Lung microvascular endothelial cell (primary cell): Measurements from ENCODE around the gene FNDC3B. TPM values are rescaled to one million over a fixed set of nuclear protein-coding genes. Genes with fewer than 3 reads are reported as not detected.
A peak's percentile ranks its signal among the peaks of the same experiment; 100 is the strongest.

ENCODE experiments used
- DNase-seq, 2 donors: peaks; one replicate each; pipeline versions ENCODE4 v3.0.0 to v3.0.0-alpha.2; 2010; ENCODE audit warnings: low read depth in 2 of 2
- total RNA-seq: library from RNA; depleted of rRNA; stranded (reverse); fragments of >200 nt; gene quantifications from 2 replicates; pipeline ENCODE4 v1.2.1, GENCODE V29; 2014

FNDC3B gene
- total RNA-seq, 1 donor from 2014 or later = 74.6 TPM

DNA sequence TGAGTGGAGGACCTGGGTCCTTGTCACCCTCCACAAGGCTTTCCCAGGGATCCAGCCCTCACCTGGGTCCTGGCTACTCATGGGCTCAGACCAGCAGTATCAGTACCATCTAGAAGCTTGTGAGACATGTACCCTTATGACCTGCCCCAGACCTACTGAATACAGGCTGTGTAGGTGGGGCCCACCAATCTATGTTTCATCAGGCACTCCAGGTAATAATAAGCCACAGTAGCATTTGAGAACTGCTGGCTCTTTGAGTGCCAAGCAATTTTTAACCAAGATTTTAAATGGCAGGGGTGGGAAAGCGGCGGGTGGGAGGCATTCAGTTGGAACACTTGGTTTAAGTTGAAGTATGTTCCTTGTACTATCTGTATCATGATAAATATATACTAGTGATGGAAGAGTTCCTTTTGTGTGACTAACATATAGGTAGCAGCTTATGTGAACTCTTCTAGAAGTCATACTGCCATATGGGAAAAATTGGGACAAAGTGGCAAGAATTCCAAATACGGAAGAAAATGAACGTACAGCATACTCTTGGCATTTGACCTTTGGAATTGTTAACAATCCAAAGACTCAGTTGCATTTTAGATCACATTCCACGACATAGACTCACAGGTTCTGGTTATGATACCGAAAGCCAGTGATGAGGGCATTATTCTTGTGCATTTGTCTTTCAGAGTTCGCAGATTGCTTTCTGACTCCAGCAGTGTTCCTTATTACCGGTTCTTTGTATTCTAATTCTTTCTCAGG lies 218.4 kb downstream of the FNDC3B start:
- DNase-seq = no peak

DNA sequence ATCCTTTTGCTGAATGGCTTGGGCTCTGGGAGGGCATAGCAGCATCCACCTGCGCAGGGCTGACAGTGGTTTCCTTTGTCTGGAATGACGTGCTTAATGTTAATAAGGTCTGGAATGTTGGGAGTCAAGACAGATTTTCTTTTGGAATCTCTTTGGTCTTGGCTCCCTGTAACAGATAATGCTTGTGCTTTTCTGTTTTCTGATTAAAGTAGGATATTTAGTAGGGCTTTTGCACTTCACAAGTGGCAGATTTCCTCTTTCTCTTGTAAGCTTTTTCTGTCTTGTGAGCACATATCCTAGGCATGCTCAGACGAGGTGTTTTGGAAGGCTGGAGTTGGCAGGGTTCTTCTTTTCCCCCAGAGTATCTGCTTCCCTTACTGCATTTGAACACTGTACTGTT lies 219.2 kb downstream of the FNDC3B start:
- no peak for DNase-seq

- no peak for DNase-seq
These were observed 219.7 kb downstream of the FNDC3B start for GRCh38 chr3:172259111-172259541.

- no peak for DNase-seq
These were observed 220.4 kb downstream of the FNDC3B start for GRCh38 chr3:172259726-172260248.

- no peak for DNase-seq
These were observed 221.0 kb downstream of the FNDC3B start for GRCh38 chr3:172260381-172260780.

DNA sequence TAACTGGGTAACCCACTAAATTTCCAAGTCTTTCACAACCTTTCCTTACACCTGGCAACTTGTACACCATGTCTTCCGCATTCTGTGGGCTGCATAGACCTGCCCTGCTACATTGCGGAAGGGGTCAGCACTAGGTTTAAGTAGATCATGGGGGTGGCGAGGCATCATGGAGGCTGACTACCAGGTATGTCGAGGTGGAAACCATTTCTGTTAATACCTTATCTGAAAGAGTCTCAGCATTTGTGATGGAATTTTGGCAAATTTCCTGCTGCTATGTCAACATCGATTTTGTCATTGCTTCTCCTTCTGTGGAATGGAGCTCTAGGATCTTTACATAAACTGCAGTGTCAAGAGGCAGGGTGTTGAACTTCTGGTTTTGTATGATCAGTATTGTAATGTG lies 221.7 kb downstream of the FNDC3B start:
- DNase-seq = no peak

DNA sequence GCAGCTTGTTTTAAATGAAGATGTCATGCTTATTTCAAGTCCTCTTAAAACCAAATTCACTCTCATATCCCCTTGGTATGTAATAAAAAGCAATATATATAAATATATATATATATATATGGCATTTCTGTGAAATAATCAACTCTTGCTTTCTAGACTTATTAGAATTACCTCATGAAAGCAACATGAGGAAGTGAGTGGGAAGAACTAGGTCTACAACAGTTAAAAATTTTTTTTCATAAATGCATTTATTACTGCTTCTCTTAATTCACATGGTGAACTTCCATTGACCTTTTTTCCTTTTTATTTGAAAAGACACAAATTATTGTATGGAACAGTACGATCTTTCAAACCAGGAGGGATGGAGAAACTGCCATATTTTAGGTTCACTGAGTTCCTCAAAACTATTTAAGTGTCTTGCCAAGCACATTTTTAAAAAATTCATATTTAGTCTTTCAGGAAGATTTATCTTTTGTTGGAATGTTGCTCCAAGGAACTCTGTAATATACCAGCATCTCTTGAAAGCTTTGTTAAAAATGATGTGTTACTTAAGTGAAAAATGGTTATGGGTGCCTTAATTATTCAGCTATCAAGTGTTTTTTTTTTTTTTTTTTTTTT lies 223.7 kb downstream of the FNDC3B start:
- no peak for DNase-seq

DNA sequence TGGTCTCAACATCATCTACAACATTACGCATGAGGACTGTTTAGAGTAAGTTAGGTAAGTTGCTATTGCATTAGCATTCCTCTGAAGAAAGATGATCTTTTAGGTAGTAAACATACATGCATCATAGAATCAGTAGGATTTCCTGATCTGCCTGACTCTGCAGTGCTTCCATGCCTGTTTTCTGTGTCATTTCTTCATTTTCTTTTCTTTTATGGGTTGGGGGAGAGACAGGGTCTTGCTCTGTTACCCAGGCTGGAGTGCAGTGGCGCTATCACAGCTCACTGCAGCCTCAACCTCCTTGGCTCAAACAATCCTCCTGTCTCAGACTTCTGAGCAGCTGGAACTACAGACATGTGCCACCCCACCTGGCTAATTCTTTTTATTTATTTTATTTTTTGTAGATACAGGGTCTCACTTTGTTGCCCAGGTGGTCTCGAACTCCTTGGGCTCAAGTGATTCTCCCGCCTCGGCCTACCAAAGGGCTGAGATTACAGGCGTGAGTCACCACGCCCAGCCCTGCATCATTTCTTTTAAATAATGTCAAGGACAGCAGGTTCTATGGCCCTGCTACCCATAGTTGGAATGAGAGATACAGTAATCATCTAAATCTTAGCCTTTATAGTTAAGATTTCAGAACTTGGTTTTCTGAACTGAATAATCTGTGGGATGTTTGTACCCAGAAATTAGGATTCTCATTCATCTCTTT lies 224.6 kb downstream of the FNDC3B start:
- no peak for DNase-seq

DNA sequence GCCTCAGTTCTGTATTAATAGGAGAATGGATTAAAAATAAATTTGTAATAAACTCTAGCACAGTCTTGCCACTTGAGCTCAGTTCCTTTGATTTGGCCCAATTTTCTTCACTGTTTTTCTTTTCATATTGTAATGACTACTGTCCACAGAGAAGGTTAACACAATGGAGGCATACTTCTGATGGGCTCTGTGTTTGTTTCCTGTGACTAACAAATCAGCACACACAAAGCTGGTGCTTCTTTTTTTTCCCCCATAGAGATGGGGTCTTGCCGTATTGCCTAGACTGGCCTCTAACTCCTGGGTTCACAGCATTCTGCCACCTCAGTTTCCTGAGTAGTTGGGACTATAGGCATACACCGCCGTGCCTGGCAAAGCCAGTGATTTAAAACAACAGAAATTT lies 226.7 kb downstream of the FNDC3B start:
- no peak for DNase-seq

GRCh38 chr3:172268425-172268824 lies 229.0 kb downstream of the FNDC3B start:
- no peak for DNase-seq

GRCh38 chr3:172268868-172269267 lies 229.5 kb downstream of the FNDC3B start:
- DNase-seq = no peak

GRCh38 chr3:172270557-172271166 lies 231.3 kb downstream of the FNDC3B start:
- DNase-seq = no peak

DNA sequence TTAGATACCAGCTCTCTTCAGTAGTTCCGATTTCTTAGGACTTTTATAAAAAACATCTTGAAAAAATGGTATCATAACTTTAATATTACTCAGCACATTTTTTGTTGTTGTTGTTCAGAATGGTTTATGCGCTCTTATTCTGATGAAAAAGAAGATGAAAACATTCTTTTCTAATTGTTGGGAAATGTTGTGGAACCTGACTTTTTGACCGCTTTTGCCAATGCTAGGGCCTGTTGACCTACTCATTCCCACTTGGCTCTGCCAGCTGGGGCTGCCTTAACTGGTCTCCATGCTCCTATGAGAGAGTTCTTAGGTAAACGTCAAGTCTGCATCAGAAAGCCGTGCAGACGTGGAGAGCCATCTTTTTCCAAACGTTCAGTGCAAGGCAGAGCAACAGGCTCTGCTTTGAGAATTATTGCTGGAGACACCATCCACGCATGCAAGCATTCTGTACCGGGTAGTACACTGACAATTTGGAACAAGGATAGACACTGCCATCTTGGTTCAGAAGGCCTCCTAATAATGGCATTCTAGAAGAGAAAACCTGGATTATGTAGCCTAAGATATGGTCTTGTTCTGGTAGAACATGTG lies 232.1 kb downstream of the FNDC3B start:
- DNase-seq = no peak

DNA sequence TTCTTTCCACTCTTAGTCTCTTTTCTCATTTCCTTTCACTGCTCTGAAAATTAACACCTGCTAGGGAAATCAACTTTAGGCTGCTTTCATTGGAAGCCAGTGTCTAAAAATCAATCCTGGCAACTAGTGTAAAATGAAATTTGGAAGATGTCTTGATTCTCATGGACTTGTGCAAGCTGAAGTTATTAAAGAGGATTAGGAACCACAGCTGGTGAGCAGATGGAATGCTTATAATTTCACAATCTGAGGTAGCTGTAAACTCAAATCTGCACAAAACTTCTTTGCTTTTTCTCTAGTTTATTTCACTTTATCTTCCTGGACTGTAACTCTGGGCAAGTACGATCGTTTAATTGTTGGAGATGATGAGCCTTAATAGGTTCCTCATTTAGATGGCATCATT lies 233.3 kb downstream of the FNDC3B start:
- DNase-seq = no peak

DNA sequence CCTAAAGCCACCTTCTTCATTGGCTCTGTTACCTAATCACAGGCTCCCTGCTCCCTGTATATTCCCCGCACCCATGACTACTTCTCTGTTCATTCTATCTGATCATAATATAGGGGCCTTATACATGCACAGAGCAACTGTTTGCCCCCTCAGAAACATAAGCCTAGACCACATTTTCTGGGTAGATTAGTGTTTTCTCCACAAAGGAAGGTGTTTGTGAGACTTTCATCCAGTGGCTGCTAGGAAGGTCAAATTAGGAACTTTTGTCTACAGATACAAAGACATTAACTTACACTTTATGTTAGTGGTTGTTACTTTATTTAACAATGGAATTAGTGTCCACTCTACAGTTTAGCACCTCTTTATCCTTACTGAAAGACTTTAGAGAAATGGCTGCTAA lies 234.0 kb downstream of the FNDC3B start:
- no peak for DNase-seq

DNA sequence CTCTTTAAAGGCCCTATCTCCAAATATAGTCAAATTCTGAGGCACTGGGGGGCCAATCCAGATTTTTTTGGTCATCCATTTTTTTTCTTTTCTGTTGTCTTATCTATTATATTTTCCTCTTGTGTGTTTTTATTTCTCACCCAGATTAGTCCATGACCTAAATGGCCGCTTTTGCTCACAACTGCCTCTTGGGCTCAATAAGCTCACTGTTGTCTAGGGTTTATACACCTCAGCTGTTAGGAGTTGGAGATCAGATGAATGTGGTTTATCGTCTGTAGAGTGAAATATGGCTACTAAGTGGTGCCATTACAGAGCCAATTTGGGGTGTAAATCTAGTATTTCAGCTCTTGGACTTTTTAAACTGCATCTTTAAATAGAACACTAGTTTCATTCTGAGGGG lies 235.5 kb downstream of the FNDC3B start:
- DNase-seq = no peak

DNA sequence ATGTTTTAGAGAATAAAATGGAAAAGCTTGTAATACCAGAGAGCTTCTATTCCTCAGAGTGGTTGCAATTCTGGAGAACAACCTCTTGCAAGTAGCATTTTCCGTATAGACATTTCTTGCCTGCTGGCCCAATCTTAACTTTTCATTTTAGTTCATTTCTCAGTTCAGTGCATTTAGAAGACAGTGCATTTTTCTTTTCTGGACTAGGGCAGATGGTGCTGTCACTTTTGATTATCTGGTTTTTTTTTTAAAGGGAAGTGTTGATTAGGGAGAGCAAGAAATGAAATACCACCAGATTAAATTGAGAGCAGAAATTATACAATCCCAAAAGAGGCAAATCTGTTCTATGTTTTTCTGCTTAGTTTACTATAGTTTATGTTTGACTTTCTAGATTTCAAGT lies 236.2 kb downstream of the FNDC3B start:
- DNase-seq = no peak

DNA sequence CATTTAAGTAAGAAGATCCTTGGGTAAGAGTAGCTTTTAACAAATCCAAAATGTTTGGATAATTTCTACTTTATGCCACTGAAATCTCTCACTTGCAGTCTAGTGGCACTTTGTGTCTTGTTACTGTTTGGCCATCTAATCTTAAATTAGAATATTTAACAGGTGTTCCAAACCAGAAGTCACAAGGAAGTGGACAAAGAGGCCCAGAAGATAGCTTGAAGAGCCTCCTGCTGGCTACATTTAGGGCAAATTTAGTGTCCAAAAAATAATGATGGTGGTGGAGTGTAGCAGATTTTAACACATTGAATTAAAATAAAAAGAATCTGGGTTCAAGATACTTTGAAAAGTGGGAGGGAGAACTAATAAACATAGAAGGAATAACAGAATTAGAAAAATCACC lies 236.7 kb downstream of the FNDC3B start:
- no peak for DNase-seq

- no peak for DNase-seq
These were observed 237.8 kb downstream of the FNDC3B start for GRCh38 chr3:172277151-172277652.

DNA sequence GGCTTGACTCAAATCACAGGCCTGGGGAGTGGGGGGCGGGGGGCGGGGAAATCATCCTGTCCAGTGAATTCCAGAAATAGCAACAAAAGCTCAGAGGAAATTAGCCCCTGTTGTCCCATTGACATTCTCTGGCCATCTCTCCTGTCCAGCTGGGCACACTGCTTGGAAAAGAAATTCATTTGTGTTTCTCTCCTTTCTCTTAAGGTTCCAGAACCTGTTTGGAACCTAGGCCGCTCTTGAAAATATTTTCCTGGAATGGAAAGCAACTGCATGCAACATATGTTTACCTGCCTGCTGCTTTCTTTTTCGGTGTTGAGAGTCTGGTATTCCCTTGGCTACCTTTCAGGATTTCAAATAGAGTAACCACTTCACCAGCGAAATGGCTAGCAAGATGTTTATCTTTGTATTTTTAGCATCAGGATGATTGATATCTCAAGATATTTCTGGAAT lies 239.8 kb downstream of the FNDC3B start:
- peak in 1 of 2 donors; percentile 51 for DNase-seq

- DNase-seq = no peak
These were observed 240.6 kb downstream of the FNDC3B start for GRCh38 chr3:172279974-172280373.
